Activated CD4-positive, CD25-positive, alpha-beta regulatory T cell treated with anti-CD3 and anti-CD28 coated beads, Interleukin-2, amount 50 U/mL, for 24 hours (primary cell): ENCODE measurements around the gene EZH2.

Source experiments
- ATAC-seq, 2 donors: fragments of 150-1000 bp; cut with Tn5 transposase; one replicate each; pipeline ENCODE4 v1.10.0; 2021; ENCODE audit warnings: mild to moderate bottlenecking in 1 of 2, moderate library complexity in 1 of 2

Gene EZH2

GRCh38 chr7:148854983-148855382 is 29.1 kb downstream of the EZH2 start:
- ATAC-seq = no peak

GRCh38 chr7:148852272-148852671 is 31.8 kb downstream of the EZH2 start:
- no peak for ATAC-seq

DNA sequence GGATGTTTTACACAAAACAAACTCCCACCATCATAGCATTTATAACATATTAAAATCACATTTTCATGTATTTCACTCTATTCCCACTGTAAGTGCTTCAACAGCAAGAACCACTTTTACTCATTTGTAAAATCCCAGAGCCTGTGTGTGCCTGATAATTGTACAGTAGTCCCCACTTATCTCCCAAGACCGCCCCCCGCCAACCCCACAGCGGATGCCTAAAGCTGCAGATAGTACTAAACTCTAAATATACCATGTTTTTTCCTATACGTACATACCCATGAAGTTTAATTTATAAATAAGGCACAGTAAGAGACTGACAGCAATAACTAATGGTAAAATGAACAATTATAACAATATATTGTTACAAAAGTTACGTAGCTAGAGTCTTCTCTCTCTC is 33.5 kb downstream of the EZH2 start:
- no peak for ATAC-seq

DNA sequence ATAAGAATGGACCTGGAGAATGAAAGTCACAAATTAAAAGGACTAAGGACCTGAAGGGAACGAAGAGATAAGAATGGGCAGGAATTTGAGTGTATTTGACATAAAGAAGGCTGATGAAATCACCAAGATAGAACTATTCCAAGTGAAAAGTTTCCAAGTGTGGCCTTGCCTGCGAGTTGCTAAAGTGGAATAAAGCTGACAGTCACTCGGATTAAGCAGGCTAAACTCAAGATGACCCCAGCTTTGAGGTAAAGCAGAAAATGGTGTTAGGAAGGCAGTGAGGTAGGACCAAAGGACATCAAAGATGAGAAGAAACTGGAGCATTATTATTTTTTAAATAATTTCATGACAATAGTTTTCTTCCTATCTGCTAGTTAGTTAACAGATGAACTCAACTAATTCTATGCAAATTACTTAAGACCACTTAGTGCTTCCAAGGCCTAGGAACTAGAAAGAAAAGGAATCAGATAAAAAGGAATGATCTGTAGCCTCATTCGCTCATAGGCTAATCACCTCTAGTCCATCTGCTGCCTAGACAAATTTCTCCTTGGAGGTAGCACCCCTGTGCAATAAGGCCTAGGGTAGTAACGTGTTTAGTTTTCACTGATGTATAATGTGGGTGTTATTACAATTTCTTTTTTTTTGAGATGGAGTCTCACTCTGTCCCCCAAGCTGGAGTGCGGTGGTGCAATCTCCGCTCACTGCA is 34.5 kb downstream of the EZH2 start:
- no peak for ATAC-seq

DNA sequence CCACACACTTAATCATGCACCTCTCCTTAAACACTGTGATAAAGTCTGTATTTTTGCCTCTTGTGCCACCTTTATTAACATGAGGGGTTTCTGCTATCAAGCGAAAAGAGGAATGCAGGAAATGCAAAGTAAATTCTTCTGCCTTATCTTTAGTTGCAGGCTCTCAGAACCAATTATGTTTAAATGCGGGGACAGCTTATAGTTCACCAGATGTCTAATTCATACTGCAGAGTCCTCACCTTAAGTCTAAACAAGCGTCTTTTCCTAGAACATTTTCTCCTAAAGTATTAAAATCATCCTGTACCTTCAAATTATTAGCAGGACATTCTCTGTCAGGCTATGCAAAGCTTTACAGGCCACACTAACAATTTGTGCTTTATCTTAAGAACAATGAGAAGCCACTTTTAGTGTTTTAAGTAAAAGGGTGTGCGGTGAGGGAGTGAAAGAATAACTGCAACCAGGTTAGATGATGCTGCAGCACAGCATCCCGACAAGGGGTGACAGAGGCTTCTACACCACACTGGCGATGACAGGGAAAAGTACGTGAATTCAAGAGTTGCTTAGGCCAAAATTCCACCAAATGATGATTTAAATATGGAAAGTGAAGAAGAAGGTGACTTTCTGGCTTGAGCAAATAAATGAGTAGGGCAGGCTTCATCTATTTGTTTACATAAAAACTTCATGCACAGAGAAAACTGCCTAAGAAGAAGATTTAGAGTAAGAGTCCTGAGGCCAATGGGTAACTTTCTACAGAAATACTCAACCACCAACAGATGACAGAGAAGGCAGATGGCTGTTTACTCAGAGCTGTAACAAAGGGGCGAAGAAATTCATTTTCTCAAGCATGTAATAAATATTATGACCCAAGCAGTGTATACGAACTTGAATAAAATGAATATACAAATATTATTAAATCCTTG is 36.0 kb downstream of the EZH2 start:
- ATAC-seq = no peak

DNA sequence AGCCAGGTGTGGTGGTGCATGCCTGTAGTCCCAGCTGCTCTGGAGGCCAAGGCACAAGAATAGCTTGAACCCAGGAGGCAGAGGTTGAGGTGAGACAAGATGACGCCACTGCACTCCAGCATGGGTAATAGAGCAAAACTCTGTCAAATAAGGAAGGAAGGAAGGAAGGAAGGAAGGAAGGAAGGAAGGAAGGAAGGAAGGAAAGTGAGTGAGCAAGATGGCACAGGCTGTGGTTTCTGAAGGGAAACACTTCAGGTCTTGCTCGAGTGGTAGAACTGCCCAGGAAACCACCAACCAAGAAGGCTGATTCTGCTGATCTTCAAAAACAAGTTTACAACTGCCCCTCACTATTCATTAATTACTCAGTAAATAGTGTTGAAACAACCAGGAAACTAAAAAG is 45.2 kb downstream of the EZH2 start:
- no peak for ATAC-seq

GRCh38 chr7:148835854-148836253 is 48.2 kb downstream of the EZH2 start:
- no peak for ATAC-seq

DNA sequence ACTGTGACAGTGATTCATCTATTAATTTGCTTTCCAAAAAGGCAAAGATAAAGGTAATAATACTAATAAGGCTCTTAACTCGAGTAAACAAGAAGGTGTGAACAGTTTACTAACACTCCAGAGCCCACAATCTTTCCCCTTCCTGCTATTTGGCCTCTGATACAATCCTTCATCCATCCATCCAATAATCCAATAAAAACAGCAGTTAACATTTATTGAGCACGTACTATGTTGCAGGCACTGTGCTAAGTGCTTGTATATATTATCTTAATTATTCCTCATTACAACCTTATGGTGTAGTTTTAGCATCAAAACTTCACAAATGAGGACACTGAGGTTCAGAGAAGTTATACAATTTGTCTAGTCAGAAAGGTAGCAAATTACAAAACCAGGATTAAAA is 49.5 kb downstream of the EZH2 start:
- ATAC-seq = no peak

- ATAC-seq = no peak
Measured at GRCh38 chr7:148831782-148832181, 52.3 kb downstream of the EZH2 start.

GRCh38 chr7:148830897-148831692 is 53.0 kb downstream of the EZH2 start:
- no peak for ATAC-seq

- ATAC-seq = no peak
Measured at GRCh38 chr7:148828965-148829364, 55.1 kb downstream of the EZH2 start.

DNA sequence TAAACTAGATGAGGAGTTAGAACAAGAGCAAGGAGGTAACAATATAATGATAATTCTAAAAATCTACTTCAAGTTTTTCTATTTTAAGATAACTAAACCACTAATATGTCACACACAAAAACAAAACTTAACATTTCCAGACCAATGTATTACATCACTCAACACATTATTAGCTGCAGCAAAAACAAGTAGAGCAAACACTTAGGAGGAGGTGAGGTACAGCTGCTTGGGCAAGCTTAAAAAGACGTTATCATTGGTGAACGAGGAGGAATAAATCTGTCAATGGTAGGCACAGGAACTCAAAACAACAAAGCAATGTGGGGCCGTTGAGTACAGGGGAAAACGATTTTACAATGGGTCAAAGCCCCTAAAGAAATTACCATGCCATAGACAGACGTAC is 58.8 kb downstream of the EZH2 start:
- no peak for ATAC-seq

- ATAC-seq = no peak
Measured at GRCh38 chr7:148824864-148825263, 59.2 kb downstream of the EZH2 start.

DNA sequence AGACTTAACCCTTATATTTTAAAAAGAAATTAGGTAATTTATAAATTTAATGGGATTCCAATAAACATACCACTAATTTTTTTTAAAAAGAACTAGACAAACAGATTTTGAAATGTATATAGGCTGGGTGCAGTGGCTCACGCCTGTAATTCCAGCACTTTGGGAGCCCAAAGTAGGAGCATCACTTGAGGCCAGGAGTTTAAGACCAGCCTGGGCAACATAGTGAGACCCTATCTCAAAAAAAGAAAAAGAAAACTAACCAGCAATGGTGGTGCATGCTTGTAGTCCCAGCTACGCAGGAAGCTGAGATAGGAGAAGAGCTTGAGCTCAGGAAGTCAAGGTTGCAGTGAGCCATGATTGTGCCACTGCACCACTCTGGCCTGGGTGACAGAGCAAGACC is 62.7 kb downstream of the EZH2 start:
- no peak for ATAC-seq

DNA sequence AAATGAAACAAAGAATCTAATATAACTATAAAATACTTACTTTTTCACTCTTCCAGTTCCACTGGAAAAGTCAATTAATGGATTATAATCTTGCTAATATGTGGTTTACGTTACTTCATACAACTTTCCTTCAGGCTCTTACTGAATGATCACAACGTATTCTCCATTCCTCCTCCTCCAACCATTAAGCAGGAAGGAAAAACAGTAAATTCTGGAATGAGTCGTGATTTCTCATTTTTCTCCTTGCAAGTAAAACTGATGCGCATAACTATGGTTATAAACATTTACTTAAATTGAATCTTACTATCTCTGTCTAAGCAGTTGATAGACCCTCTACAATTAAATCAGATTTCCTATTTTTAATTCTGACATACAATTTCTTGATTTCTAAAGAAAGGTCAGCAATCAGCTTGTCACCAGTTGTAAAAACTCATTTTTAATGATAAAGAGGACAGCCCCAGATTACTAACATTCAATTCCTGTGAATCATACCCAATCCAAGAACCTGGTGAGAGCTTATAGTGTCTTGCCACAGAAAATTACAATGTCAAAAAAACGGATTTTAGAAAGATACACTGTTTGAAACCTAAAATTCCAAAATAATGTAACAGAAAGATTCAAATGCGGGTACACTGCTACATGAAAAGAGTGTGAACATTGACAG is 64.3 kb downstream of the EZH2 start:
- no peak for ATAC-seq

GRCh38 chr7:148815612-148816011 is 68.5 kb downstream of the EZH2 start:
- no peak for ATAC-seq

DNA sequence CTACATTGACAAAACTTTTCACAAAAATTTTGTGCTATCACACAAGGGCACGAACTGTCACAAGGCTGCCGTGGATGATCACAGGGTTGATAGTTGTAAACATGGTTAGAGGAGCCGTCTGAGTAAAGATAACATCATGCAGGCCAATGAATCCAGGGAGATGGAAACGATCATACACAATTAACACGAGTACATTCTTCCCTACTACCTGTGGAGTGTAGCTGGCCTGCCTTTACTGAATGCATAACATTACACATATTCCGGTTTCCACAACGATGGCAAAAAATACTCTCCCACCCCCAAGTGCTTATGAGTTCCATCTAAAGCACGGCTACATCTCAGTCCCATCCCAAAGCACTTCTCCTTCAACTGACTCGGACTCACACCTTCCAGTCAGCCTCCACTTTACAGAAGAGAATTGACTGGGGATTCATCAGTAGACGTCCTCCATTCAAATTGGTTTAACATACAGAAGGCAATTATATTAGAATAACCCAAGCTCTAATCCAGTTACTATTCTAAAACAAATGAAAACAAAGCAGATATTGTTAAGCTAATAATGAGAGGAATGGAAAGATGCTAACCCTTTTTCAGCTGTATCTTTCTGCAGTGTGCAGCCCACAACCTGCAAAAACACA is 69.0 kb downstream of the EZH2 start:
- no peak for ATAC-seq

DNA sequence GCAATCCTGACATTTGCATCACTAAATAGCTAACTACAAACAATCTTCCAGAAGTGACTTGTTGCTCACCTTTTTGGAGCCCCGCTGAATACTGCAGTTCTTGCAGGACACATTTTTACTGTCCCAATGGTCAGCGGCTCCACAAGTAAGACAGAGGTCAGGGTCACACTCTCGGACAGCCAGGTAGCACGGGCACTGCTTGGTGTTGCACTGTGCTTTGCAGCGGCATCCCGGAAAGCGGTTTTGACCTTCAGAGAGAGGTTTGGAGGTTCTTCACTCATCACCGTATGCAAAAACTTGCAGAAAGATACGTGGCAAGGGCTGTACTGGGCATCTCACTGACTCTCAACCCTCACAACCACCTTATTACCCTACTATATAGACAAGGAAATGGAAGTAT is 70.2 kb downstream of the EZH2 start:
- no peak for ATAC-seq

DNA sequence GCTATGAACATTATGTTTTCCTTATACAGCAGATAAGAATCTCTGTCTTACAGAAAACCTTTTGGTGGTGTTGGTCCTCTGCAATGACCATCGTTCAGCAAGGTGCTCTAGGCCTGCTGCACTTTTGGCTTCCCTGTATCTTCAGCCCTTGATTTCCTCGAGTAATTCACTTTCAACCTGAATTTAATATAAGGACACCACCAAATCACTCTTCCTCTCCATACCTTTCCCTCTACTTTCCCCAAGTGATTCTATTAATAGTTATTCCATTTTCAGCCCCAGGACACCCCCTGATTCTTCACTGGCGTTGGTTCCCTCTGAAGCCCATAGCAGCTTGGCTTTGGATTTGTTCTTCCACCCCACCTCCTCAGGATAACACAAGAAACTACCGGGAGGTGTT is 72.2 kb downstream of the EZH2 start:
- no peak for ATAC-seq

GRCh38 chr7:148809856-148810255 is 74.2 kb downstream of the EZH2 start:
- ATAC-seq = no peak

GRCh38 chr7:148807436-148807835 is 76.7 kb downstream of the EZH2 start:
- no peak for ATAC-seq

DNA sequence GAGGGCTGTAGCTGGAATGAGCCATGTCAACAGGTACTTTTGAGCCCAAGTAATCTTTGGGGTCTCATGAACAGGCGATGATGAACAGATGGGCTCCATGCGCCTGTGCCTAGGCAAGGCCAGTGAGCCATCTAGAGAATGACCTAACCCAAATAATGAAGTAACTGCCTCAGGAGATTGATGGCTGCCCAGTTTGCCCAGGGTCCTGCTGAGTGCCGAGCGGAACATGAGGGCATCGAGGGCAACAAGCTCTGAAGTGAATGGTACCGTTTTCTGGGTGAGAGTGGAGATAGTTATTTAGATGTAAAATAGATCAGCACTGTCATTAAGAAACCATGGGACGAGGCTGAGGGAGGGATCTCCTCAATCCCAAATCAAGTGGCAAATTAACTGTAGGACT is 77.9 kb downstream of the EZH2 start:
- no peak for ATAC-seq
